Stomach smooth muscle (tissue), 2 donors: ENCODE results near the gene GNAO1.

ENCODE experiments used
- H3K27ac ChIP-seq: one replicate; pipeline ENCODE4 v1.7.0; 2013; ENCODE audit warnings: mild to moderate bottlenecking, low read length, inconsistent platforms
- H3K27me3 ChIP-seq, 2 donors: one replicate each; pipeline ENCODE4 v1.7.0; 2013; ENCODE audit warnings: low read length in 2 of 2; ENCODE audit not compliant: insufficient read depth in 2 of 2, control insufficient read depth in 1 of 2
- H3K36me3 ChIP-seq, 2 donors: one replicate each; pipeline ENCODE4 v1.7.0; 2013; ENCODE audit warnings: low read length in 2 of 2; ENCODE audit not compliant: control insufficient read depth in 2 of 2, insufficient read depth in 2 of 2
- H3K4me1 ChIP-seq: one replicate; pipeline ENCODE4 v1.7.0; 2013; ENCODE audit warnings: low read length; ENCODE audit not compliant: control insufficient read depth, insufficient read depth
- H3K4me3 ChIP-seq, 2 donors: one replicate each; pipeline ENCODE4 v1.7.0; 2013; ENCODE audit warnings: low read length in 2 of 2
- H3K9ac ChIP-seq, 2 donors: one replicate each; pipeline ENCODE4 v1.7.0; 2013; ENCODE audit warnings: low read length in 2 of 2, mild to moderate bottlenecking in 1 of 2
- H3K9me3 ChIP-seq, 2 donors: one replicate each; pipeline ENCODE4 v1.7.0; 2013; ENCODE audit warnings: low read length in 2 of 2; ENCODE audit not compliant: control insufficient read depth in 2 of 2
- donor health status: healthy.
- donor health status: Pancreatic carcinoma.

GNAO1 gene

DNA sequence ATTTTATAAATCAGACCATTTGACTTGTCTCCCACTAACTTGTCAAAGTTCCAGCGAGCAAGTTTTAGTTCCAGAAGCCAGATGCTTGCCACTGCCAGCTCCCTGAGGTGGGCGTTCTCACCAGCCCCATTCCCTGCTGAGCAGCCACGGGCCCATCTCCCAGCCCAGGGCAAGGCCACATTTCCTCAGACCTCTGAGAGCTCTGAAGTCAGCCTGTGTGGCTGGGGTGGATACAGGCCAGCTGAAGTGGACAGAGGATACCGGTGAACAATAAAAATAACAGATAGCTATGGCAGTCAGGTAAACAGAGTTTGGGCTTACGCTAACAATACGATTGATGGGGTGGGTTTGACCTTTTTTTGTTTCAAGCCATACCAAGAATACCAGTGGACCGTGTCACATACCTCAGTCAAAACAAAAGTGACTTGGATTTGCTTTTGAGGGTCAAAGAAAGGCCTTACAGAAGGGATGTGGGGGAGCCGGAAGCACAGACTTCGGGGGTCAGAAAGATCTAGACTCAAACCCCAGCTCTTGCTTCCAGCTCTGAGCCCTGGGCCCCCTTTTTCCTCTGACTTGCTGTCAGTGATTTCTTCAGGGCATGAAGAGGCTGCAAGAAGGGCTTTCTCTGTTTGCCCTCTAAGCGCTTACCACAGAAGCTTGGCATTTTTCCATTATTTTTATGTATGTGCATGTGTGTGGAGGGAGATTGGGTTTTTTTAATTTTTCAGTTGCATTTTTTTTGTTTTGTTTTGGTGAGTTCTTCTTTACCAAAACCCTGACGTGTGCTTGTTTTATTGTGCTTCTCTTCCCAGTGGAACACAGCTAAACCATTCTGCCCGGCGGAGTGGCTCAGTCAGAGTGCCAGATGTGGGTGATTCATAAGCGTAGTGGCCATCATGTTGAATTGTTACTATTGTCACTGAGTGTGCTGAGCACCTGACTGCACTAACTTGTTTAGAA lies 109.9 kb downstream of the GNAO1 start:
- Histone ChIP-seq H3K4me1 (peaks cover 44% of the 10 kb centered on the region), H3K36me3 (peaks cover 0 to 7% of the 10 kb centered on the region in 2 donors), H3K4me3 (no peak overlapping the region), H3K27me3 (no peaks in the 10 kb centered on the region), H3K9ac (peak overlapping the region in 1 of 2 donors; percentile 20), H3K27ac (no peak overlapping the region), H3K9me3 (no peaks in the 10 kb centered on the region)

DNA sequence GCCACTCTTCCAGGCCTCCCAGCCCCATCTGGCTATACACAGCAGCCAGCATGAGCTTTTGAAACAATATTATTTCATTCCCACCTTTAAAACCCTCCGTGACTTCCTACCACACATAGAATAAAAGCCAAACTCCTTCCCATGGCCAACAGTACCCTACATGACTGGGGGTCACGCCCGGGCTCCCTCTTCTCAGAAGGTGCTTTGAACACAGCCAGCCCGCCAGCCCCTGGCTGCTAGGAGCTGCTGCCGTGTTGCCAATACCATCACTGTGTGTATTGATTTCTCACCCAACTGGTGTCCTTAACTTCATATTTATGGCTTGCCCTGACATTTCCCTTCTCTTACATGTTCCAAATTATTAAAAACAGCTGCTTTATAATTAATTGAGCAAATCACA lies 111.2 kb downstream of the GNAO1 start:
- Histone ChIP-seq H3K4me3 (no peak overlapping the region), H3K9me3 (no peaks in the 10 kb centered on the region), H3K36me3 (peaks cover 0 to 7% of the 10 kb centered on the region in 2 donors), H3K9ac (no peak overlapping the region), H3K27ac (no peak overlapping the region), H3K27me3 (no peaks in the 10 kb centered on the region), H3K4me1 (peaks cover 40% of the 10 kb centered on the region)

DNA sequence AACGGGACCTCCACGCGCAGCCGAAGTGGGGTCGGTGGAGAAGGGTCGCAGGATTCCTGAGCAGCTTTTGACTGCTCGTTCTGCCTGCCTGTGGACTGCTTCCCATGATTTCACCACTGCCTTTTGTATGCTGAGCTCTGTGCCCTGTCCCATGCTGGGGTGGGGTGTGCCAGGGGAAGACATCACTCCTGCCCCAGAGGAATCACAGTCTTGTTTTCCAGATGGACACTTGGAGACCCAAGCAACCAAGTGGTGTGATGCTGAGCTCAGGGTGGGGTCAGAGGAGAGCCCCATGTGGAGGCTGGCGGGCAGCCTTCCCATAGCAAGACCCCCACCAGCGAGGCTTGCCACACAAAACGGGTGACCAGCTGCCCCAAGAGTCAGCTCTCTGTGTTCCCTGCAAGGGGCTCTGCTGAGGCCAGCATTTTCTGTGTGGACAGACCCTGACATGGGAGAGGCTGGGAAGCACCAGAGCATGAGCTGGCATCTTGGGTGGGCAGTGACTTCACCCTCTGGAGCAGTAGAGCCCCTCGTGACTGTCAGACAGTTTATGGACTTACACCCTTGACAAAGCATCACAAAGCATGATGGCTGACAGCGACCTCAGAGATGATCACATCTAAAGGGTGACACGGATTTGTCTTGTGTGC lies 111.9 kb downstream of the GNAO1 start:
- no peaks in the 10 kb centered on the region for H3K9me3 ChIP-seq
- H3K36me3 ChIP-seq, result peaks cover 0 to 7% of the 10 kb centered on the region in 2 donors
- H3K27me3 ChIP-seq, result no peaks in the 10 kb centered on the region
- no peak overlapping the region for H3K27ac ChIP-seq
- no peak overlapping the region for H3K9ac ChIP-seq
- H3K4me3 ChIP-seq, result no peak overlapping the region
- H3K4me1 ChIP-seq, result peaks cover 40% of the 10 kb centered on the region

DNA sequence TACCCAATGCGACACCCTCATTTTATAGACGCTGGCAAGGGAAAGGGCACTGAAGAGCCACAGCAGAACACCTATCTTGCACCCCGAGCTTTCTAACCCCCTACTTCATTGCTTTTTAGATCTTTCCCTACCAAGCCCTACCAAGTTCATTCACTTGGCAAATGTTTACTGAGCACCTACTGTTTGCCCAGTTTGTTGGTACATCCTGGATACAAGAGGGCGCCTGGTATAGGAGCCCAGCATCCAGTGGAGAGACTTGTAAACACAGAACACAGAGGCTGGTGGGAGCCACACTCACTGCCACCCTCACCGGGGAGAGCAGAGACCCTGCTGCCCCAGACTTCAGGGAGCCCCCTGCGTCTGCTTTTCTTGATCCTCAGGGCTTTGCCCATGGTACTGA lies 112.6 kb downstream of the GNAO1 start:
- Histone ChIP-seq H3K27ac (no peak overlapping the region), H3K9ac (no peak overlapping the region), H3K4me1 (peaks cover 40% of the 10 kb centered on the region), H3K36me3 (peaks cover 0 to 7% of the 10 kb centered on the region in 2 donors), H3K4me3 (no peak overlapping the region), H3K27me3 (no peaks in the 10 kb centered on the region), H3K9me3 (no peaks in the 10 kb centered on the region)

DNA sequence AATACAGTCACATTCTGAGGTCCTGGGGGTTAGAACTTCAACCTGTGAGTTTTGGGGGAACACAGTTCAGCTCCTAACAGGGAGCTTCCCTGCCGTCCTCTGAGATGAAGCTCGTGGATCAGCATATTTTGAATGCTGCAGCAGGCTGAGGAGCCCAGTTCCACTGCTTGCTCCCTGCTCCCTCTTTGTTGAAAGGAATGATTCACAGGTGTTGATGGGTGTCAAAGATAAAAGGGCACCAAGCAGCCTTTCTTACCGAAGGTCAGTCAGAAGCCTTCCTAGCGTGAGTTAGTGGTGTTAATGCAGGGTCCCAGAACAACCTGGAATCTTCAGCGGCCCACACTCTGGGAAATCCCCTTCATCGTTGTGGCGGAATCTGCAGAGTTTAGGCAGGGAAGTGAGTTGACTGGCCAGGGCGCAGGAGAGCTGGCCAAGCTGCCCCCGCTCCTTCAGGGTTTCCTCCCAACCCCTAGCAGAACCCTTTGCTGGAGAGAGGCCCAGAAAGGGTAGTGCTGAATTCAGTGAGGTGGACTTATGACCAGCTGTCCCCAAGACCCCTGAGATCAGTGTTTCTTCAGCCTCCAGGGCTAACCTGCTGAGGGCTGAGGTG lies 114.8 kb downstream of the GNAO1 start:
- Histone ChIP-seq H3K9ac (no peak overlapping the region), H3K27me3 (no peaks in the 10 kb centered on the region), H3K36me3 (peaks cover 0 to 9% of the 10 kb centered on the region in 2 donors), H3K4me1 (peaks cover 20% of the 10 kb centered on the region), H3K27ac (peak overlapping the region; percentile 18), H3K4me3 (no peak overlapping the region), H3K9me3 (no peaks in the 10 kb centered on the region)

DNA sequence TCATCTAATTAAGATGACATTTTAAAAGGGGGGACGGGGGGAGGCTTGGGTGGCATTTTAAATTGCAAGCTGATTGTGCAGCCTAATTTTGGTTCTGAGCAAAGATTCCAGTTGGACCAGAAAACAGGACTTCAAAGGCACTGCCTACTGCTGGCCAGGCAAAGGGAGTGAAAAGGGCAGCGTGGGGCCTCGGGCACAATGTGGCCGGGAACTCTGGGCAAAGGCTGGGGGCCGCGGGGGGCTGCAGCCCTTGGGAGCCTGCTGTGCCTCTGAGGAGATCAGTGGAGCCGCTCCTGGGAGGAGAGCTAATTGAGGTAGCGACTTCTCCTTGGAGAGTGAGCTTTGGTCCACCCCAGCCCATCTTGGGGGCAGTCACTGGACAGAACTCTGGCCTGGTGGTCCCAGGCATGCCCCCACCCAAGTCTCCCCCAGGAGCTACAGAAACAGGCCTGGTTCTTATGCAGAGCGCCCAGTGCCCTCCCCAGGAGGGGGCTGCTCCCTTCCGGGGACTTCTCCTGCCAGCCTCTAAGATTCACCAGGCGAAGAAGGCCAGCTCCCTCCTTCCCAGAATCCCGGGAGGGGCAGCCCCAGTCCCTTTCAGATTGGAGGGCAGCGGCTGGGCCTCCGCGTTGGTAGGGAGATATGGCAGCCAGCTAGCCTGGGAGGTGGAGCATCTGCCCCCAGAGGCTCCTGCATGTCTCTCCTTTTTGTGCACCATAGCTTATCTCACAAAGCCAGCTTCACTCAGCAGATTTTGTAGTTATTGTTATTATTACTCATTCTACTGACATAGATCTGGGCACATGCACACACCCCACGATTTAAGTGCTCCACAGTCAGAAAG lies 115.6 kb downstream of the GNAO1 start:
- H3K27me3 ChIP-seq, result no peaks in the 10 kb centered on the region
- peaks cover 15% of the 10 kb centered on the region for H3K4me1 ChIP-seq
- no peak overlapping the region for H3K4me3 ChIP-seq
- H3K27ac ChIP-seq, result no peak overlapping the region
- H3K9me3 ChIP-seq, result no peaks in the 10 kb centered on the region
- H3K36me3 ChIP-seq, result peaks cover 0 to 9% of the 10 kb centered on the region in 2 donors
- H3K9ac ChIP-seq, result no peak overlapping the region

DNA sequence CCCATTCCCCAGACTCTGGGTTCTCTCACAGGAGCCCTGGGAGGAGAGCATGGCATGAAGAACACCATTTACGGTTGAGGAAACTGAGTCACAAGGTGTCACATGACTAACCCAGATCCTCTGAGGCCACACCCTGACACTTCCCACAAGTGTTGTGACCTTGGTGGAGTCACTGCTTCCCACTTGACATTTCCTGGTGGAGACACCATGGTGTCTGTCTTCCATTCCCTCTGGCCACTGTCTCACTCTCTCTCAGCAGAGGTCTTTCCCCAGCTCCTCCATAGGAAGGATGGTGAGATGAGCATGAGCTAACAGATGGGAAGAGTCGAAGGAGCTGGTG lies 116.2 kb downstream of the GNAO1 start:
- no peak overlapping the region for H3K9ac ChIP-seq
- H3K27me3 ChIP-seq, result no peaks in the 10 kb centered on the region
- H3K27ac ChIP-seq, result no peak overlapping the region
- peaks cover 15% of the 10 kb centered on the region for H3K4me1 ChIP-seq
- peaks cover 0 to 9% of the 10 kb centered on the region in 2 donors for H3K36me3 ChIP-seq
- no peaks in the 10 kb centered on the region for H3K9me3 ChIP-seq
- no peak overlapping the region for H3K4me3 ChIP-seq

DNA sequence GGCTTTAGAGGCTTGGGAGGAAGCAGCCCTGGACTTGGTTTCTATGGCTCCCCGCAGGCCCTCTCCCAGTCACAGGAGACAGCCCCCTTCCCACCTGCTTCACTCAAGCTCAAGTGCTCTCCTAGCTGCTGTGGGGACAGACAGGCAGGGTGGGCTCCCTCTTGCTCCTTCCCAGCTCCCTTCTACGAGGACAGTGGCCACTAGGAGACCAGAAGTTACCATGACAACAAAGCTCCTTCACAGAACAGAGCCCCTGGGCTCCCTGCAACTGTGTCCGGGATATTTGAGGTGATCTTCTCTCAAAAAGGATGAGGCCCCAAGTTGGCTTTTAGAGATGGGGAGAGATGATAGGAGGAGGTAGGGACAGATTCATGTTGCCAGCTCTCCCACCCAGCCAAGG lies 117.7 kb downstream of the GNAO1 start:
- Histone ChIP-seq H3K36me3 (peaks cover 0 to 2% of the 10 kb centered on the region in 2 donors), H3K4me3 (no peak overlapping the region), H3K4me1 (peaks cover 15% of the 10 kb centered on the region), H3K27me3 (no peaks in the 10 kb centered on the region), H3K9ac (no peak overlapping the region), H3K9me3 (no peaks in the 10 kb centered on the region), H3K27ac (no peak overlapping the region)

DNA sequence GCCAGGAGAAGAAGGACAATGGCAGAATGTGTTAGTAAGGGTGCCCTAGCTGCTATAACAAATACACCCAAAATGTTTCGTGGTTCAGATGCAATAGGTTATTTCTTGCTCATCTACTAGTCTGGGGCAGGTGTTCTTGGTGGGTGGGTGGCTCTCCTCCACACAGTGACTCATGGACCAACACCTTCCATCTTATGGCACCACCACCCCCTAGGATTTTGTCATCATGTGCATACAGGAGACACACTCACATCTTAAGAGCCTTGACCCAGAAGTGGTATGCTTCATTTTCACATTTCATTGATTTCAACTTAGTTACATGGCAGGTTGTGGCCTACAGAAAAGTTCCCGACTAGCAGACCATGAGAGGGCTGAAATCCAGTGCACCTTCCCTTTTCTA lies 119.4 kb downstream of the GNAO1 start:
- peaks cover 11% of the 10 kb centered on the region for H3K4me1 ChIP-seq
- no peak overlapping the region for H3K27ac ChIP-seq

More for the DNA sequence above, 119.4 kb downstream of the GNAO1 start:
- Histone ChIP-seq H3K9me3 (no peaks in the 10 kb centered on the region), H3K9ac (no peak overlapping the region), H3K36me3 (peaks cover 0 to 2% of the 10 kb centered on the region in 2 donors), H3K27me3 (no peaks in the 10 kb centered on the region), H3K4me3 (no peak overlapping the region)
